SU-DHL-6 (cell line): ENCODE data around the gene MIER3.

Experiments used
- H2AFZ ChIP-seq: fragments of 200-600 bp; sonication (generic); 2 replicates; pipeline ENCODE4 v1.6.1; 2014; ENCODE audit warnings: low read depth, mild to moderate bottlenecking, moderate library complexity, mixed read lengths, antibody characterized with exemption, low read length; ENCODE audit not compliant: severe bottlenecking
- H3F3A ChIP-seq: fragments of 200-600 bp; shearing (Covaris generic); 2 replicates; pipeline ENCODE4 v1.6.0; 2016; ENCODE audit warnings: antibody characterized with exemption, mild to moderate bottlenecking; ENCODE audit not compliant: insufficient read depth
- H3K27ac ChIP-seq: fragments of 200-600 bp; sonication (generic); 2 replicates; pipeline ENCODE4 v1.5.1; 2016; ENCODE audit warnings: low read depth, mild to moderate bottlenecking, low read length, moderate library complexity, mixed read lengths
- H3K27me3 ChIP-seq: fragments of 200-600 bp; sonication (generic), shearing (Covaris generic); 2 replicates; pipeline ENCODE4 v1.6.0; 2014; ENCODE audit warnings: mild to moderate bottlenecking, low read length
- H3K36me3 ChIP-seq: fragments of 200-600 bp; sonication (generic); 2 replicates; pipeline ENCODE4 v1.6.1; 2014; ENCODE audit warnings: mild to moderate bottlenecking, low read length, mixed read lengths
- H3K4me2 ChIP-seq: fragments of 300-600, 200-600 bp; shearing (Covaris generic), sonication (generic); 2 replicates; pipeline ENCODE4 v1.6.0; 2014; ENCODE audit warnings: low read length, low read depth, mild to moderate bottlenecking; ENCODE audit not compliant: poor library complexity, severe bottlenecking
- H3K4me3 ChIP-seq: fragments of 200-600 bp; sonication (generic); 2 replicates; pipeline ENCODE4 v1.5.1; 2014; ENCODE audit warnings: antibody characterized with exemption, low read length, mild to moderate bottlenecking, mixed read lengths; ENCODE audit not compliant: insufficient read depth, poor library complexity, severe bottlenecking
- H3K79me2 ChIP-seq: fragments of 200-600 bp; sonication (generic); 2 replicates; pipeline ENCODE4 v1.6.1; 2014; ENCODE audit warnings: mild to moderate bottlenecking, low read length, moderate library complexity; ENCODE audit not compliant: insufficient read depth
- H3K9ac ChIP-seq: fragments of 200-600 bp; sonication (generic); 2 replicates; pipeline ENCODE4 v1.7.0; 2014; ENCODE audit warnings: mild to moderate bottlenecking, low read length
- H3K9me2 ChIP-seq: fragments of 200-600 bp; sonication (generic); replicated peaks from 2 replicates; pipeline ENCODE4 v1.6.1; 2014; ENCODE audit warnings: low read length; ENCODE audit not compliant: insufficient read depth
- H3K9me3 ChIP-seq: fragments of 200-600 bp; sonication (generic); 2 replicates; pipeline ENCODE4 v1.6.1; 2014; ENCODE audit warnings: low read length, mixed read lengths; ENCODE audit not compliant: insufficient read depth
- H4K20me1 ChIP-seq: fragments of 200-600 bp; sonication (generic); 2 replicates; pipeline ENCODE4 v1.6.1; 2014; ENCODE audit warnings: low read depth, mild to moderate bottlenecking, antibody characterized with exemption, low read length, moderate library complexity, mixed read lengths
- EZH2phosphoT487 ChIP-seq: fragments of 200-600 bp; sonication (generic), shearing (Covaris generic); conservative IDR thresholded peaks from 2 replicates; pipeline ENCODE4 v1.6.1; 2018; ENCODE audit warnings: mild to moderate bottlenecking, antibody characterized with exemption, low read length, moderate library complexity, mixed read lengths
- TF ChIP-seq, protein P1 (sequence below): fragments of 200-600 bp; sonication (generic); IDR thresholded peaks from one replicate; pipeline ENCODE4 v1.5.1; 2017; ENCODE audit warnings: antibody characterized with exemption, mild to moderate bottlenecking, low read length, moderate library complexity; ENCODE audit not compliant: insufficient read depth, poor library complexity, severe bottlenecking

MIER3 gene

DNA sequence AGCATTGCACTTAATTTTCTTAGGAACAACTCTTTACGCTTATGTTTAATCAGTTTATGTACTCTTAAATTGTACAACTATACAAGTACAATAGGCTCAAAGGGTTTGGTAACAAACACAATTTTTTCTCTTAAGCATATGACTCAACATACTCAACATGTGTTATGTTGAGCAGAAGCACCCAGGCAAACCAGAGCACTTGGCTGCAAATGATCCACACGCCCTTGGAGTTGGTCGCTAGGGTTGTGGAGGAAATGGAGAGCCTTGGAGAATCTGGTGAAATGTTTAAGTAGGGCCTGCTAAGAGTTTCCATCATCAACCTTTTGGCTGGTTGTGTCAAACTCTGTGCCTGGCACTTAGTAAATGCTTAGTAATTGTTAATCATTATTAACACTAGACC, 25.1 kb upstream of the MIER3 start:
- Histone ChIP-seq H4K20me1 (no peaks in the 10 kb centered on the region), H3K79me2 (no peaks in the 10 kb centered on the region), H3K9me2 (no peaks in the 10 kb centered on the region), H3K4me3 (no peak overlapping the region), H3K36me3 (no peaks in the 10 kb centered on the region), H3F3A (no peaks in the 10 kb centered on the region), H2AFZ (no peak overlapping the region), H3K9me3 (no peaks in the 10 kb centered on the region), H3K4me2 (no peak overlapping the region), H3K27ac (no peak overlapping the region), H3K27me3 (no peaks in the 10 kb centered on the region), H3K9ac (no peak overlapping the region)
- TF ChIP-seq, protein P1, sequence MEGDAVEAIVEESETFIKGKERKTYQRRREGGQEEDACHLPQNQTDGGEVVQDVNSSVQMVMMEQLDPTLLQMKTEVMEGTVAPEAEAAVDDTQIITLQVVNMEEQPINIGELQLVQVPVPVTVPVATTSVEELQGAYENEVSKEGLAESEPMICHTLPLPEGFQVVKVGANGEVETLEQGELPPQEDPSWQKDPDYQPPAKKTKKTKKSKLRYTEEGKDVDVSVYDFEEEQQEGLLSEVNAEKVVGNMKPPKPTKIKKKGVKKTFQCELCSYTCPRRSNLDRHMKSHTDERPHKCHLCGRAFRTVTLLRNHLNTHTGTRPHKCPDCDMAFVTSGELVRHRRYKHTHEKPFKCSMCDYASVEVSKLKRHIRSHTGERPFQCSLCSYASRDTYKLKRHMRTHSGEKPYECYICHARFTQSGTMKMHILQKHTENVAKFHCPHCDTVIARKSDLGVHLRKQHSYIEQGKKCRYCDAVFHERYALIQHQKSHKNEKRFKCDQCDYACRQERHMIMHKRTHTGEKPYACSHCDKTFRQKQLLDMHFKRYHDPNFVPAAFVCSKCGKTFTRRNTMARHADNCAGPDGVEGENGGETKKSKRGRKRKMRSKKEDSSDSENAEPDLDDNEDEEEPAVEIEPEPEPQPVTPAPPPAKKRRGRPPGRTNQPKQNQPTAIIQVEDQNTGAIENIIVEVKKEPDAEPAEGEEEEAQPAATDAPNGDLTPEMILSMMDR = no peak
- no peak for TF ChIP-seq EZH2phosphoT487

DNA sequence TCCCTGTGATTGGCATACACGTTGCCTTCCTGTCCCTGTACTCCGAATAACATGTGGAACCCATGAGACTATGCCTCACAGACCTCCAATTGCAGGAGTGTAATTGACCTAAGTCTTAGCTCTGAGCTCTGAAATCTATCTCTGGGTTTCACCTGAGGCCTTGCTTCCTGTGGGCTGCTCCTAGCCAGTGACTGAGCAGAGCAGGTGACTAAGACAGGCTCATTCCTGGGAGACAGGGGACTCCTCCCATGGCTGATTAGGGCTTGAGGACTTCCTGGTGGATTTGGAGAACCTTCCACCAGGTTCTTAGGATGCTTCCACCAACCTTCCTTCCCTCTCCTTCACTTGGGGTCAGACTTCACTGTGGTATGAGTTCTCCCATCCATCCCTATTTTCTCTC, 22.3 kb upstream of the MIER3 start:
- Histone ChIP-seq H3K27ac (no peak overlapping the region), H3K27me3 (no peaks in the 10 kb centered on the region), H3F3A (no peaks in the 10 kb centered on the region), H3K9ac (no peak overlapping the region), H3K9me3 (no peaks in the 10 kb centered on the region), H3K36me3 (no peaks in the 10 kb centered on the region), H3K4me2 (no peak overlapping the region), H2AFZ (no peak overlapping the region), H3K79me2 (no peaks in the 10 kb centered on the region), H3K4me3 (no peak overlapping the region), H3K9me2 (no peaks in the 10 kb centered on the region), H4K20me1 (no peaks in the 10 kb centered on the region)
- TF ChIP-seq, protein P1 = no peak
- TF ChIP-seq EZH2phosphoT487 = no peak

DNA sequence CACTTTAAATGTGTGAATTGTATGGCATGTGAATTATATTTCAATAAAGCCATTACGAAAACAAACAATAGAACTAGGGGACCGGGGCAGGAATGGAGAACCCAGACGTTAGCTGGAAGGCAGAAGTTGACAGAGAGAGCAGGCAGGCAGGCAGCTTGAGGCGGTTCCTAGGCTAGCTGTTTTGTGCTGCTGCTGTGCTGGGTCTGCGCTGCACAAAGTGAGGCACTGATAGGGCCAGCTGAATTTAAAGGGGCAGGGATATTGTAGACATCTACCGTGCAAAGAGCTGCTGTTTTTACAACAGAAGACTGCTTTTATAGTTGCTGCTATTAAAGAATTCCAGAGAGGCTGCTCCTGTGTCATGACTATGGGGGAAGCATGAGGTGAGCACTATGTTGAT, 21.6 kb upstream of the MIER3 start:
- Histone ChIP-seq H4K20me1 (no peaks in the 10 kb centered on the region), H2AFZ (no peak overlapping the region), H3K9me3 (no peaks in the 10 kb centered on the region), H3K36me3 (no peaks in the 10 kb centered on the region), H3K9ac (no peak overlapping the region), H3K27me3 (no peaks in the 10 kb centered on the region), H3K9me2 (no peaks in the 10 kb centered on the region), H3K27ac (no peak overlapping the region), H3K79me2 (no peaks in the 10 kb centered on the region), H3K4me3 (no peak overlapping the region), H3K4me2 (no peak overlapping the region), H3F3A (no peaks in the 10 kb centered on the region)
- TF ChIP-seq EZH2phosphoT487 = no peak
- TF ChIP-seq, protein P1 = no peak

DNA sequence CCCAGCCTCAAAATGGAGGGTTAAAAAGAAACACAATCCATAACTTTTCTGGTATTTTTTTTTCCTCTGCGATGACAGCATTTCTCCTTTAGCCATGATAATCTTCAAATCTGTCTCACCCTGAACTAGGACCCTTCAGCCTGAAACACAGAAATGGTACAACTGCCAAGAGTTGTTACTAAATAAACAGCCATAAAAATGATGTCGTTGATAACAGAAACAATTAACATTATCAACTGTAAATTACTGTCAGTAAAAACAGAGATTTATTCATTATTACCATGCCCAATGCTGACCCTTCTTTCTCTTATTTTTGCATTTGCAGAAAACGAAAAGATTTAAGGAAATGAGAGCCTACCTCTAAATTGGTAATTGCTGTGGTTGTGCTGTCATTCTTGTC, 19.4 kb upstream of the MIER3 start:
- no peak for TF ChIP-seq EZH2phosphoT487
- TF ChIP-seq, protein P1 = no peak
- H3K9me3 ChIP-seq = no peaks in the 10 kb centered on the region
- no peaks in the 10 kb centered on the region for H4K20me1 ChIP-seq
- no peaks in the 10 kb centered on the region for H3K27me3 ChIP-seq
- no peak overlapping the region for H3K4me3 ChIP-seq
- H3K27ac ChIP-seq = no peak overlapping the region
- H3K4me2 ChIP-seq = no peak overlapping the region
- H2AFZ ChIP-seq = no peak overlapping the region
- no peaks in the 10 kb centered on the region for H3K9me2 ChIP-seq
- no peaks in the 10 kb centered on the region for H3K79me2 ChIP-seq
- no peaks in the 10 kb centered on the region for H3K36me3 ChIP-seq
- no peaks in the 10 kb centered on the region for H3F3A ChIP-seq
- H3K9ac ChIP-seq = no peak overlapping the region
